Body of pancreas (tissue), 4 donors: ENCODE results near the gene WDFY4.

Source experiments
- POLR2A ChIP-seq, 3 donors: fragments of 450-650 bp; IDR thresholded peaks; one replicate each; pipeline ENCODE4 v1.6.1; 2016; ENCODE audit warnings: antibody characterized with exemption in 3 of 3, mild to moderate bottlenecking in 2 of 3
- TF ChIP-seq, protein P1 (sequence below), 7 experiments: fragments of 450-650 bp in 4 of 7; fragments of 200-600 bp in 3 of 7; sonication (generic) in 3 of 7; IDR thresholded peaks; one replicate each; pipeline ENCODE4 v1.5.1; 2016 to 2019; ENCODE audit warnings: antibody characterized with exemption in 7 of 7

DNA sequence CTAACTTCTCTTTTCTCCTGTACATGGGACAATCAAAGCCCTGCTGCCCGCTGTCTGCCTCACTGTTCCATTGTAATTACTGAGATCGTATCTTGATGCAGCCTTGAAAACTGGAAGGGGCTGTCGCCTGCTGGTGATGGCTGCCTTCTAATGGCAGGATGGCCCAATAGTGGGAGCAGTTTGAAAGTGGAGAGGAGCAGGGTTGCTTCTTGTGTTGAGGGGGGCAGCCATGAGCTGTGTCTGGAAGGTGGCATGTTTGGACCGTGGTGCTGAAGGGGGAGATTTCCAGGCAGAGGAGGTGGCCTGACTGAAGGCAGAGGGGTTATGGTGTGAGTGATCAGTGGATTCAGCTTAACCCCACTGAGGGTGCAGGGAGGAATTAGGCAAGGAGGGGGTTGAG is 8.1 kb downstream of the WDFY4 start:
- TF ChIP-seq, protein P1, sequence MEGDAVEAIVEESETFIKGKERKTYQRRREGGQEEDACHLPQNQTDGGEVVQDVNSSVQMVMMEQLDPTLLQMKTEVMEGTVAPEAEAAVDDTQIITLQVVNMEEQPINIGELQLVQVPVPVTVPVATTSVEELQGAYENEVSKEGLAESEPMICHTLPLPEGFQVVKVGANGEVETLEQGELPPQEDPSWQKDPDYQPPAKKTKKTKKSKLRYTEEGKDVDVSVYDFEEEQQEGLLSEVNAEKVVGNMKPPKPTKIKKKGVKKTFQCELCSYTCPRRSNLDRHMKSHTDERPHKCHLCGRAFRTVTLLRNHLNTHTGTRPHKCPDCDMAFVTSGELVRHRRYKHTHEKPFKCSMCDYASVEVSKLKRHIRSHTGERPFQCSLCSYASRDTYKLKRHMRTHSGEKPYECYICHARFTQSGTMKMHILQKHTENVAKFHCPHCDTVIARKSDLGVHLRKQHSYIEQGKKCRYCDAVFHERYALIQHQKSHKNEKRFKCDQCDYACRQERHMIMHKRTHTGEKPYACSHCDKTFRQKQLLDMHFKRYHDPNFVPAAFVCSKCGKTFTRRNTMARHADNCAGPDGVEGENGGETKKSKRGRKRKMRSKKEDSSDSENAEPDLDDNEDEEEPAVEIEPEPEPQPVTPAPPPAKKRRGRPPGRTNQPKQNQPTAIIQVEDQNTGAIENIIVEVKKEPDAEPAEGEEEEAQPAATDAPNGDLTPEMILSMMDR (IDR thresholded peaks at IDR 0.05), result no peak
- no peak for TF ChIP-seq POLR2A (IDR thresholded peaks at IDR 0.05)
